MCF 10A (cell line): ENCODE results near the gene ZSCAN10. TPM values are rescaled to one million over a fixed set of nuclear protein-coding genes. Genes with fewer than 3 reads are reported as not detected.
"Not testable (repeated sequence)": the region's sequence is repeated elsewhere in the genome, so short reads cannot be mapped to it uniquely, and the experiment has no call there.

Source experiments
- BruUV-seq: library from RNA; stranded (reverse); fragments of 400-500 nt; replicated peaks from 2 replicates; lab custom pipeline; 2021; lab: Mats Ljungman, UMichigan
- CTCF ChIA-PET: fragments of 300-600 bp; sonication (Branson Sonifier 250); formaldehyde crosslinking; extraction: SDS; loops from one replicate; lab custom pipeline; 2021; ENCODE audit warnings: antibody characterized with exemption, inconsistent platforms; lab: Yijun Ruan, JAX
- POLR2A ChIA-PET: fragments of 300-600, 350-650 bp; sonication (Branson Sonifier 250); formaldehyde crosslinking; extraction: SDS; loops from one replicate; lab custom pipeline; 2020; ENCODE audit warnings: antibody characterized with exemption, inconsistent platforms; lab: Yijun Ruan, JAX
- DNase-seq: peaks from one replicate; pipeline ENCODE4 v3.0.0-alpha.2; 2018; ENCODE audit not compliant: unreplicated experiment
- H3K27ac Mint-ChIP-seq: one replicate; pipeline ENCODE4 v1.8.0; 2022; ENCODE audit warnings: mild to moderate bottlenecking, low read depth, mixed read lengths; ENCODE audit not compliant: unreplicated experiment
- H3K27me3 Mint-ChIP-seq: one replicate; pipeline ENCODE4 v1.8.0; 2022; ENCODE audit warnings: mixed read lengths; ENCODE audit not compliant: insufficient read depth, unreplicated experiment
- H3K36me3 Mint-ChIP-seq: one replicate; pipeline ENCODE4 v1.8.0; 2022; ENCODE audit warnings: mild to moderate bottlenecking, moderate library complexity, mixed read lengths; ENCODE audit not compliant: insufficient read depth, unreplicated experiment
- H3K4me1 Mint-ChIP-seq: one replicate; pipeline ENCODE4 v1.8.0; 2022; ENCODE audit warnings: mixed read lengths; ENCODE audit not compliant: insufficient read depth, unreplicated experiment
- H3K4me3 Mint-ChIP-seq: one replicate; pipeline ENCODE4 v1.8.0; 2022; ENCODE audit warnings: mild to moderate bottlenecking, moderate library complexity, mixed read lengths; ENCODE audit not compliant: unreplicated experiment
- H3K9me3 Mint-ChIP-seq: one replicate; pipeline ENCODE4 v1.8.0; 2022; ENCODE audit warnings: mixed read lengths; ENCODE audit not compliant: unreplicated experiment
- intact Hi-C: fragments of 100-400 bp; cut with micrococcal nuclease; formaldehyde crosslinking; loops from 2 replicates; pipeline ENCODE4 v1.14.1; 2022
- total RNA-seq: library from RNA; stranded (reverse); gene quantifications from 2 replicates; pipeline ENCODE4 v1.2.3, GENCODE V29; 2022
- TF ChIP-seq, protein P1 (sequence below): fragments of 200-600 bp; IDR thresholded peaks from one replicate; pipeline ENCODE4 v1.8.0; 2022; ENCODE audit warnings: antibody characterized with exemption, mild to moderate bottlenecking; ENCODE audit not compliant: unreplicated experiment

The ZSCAN10 gene
- total RNA-seq, 1 experiment from 2014 or later: 0.49 TPM

DNA sequence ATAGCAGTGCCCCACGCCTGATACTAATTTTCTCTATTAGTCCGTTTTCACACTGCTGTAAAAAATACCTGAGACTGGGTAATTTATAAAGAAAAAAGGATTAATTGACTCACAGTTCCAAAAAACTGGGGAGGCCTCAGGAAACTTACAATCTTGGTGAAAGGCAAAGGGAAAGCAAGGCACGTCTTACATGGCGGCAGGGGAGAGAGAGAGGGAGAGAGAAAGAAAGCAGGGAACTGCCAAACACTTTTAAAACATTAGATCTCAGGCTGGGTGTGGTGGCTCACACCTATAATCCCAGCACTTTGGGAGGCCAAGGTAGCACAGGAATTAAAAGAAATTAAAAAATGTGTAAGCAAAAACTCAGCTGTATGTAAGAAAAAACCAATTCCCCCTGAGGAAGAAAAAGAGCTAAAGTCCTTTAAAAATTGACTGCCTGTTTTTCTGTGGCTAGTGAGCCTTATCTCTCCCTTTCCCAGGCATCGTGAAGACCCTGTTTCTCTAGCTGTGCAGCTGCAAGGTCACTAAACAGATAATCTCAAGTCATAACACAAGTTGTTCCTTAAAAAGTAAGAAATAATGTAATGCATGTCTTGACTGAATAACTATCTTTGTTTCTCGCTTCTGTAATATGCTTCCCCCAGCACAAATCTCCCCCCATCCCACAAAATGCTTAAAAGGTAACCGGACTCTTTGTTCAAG is 14.0 kb downstream of the ZSCAN10 start:
- ChIA-PET POLR2A (no interaction called here), CTCF (no interaction called here)
- DNase-seq: no peak
- no peaks in the 10 kb centered on the region for H3K4me1 Mint-ChIP-seq
- no peaks in the 10 kb centered on the region for H3K9me3 Mint-ChIP-seq
- no peak overlapping the region for H3K27ac Mint-ChIP-seq
- H3K27me3 Mint-ChIP-seq: peaks cover 12% of the 10 kb centered on the region
- no peaks in the 10 kb centered on the region for H3K36me3 Mint-ChIP-seq
- BruUV-seq: no TSS peak
- H3K4me3 Mint-ChIP-seq: no peak overlapping the region
- TF ChIP-seq, protein P1, sequence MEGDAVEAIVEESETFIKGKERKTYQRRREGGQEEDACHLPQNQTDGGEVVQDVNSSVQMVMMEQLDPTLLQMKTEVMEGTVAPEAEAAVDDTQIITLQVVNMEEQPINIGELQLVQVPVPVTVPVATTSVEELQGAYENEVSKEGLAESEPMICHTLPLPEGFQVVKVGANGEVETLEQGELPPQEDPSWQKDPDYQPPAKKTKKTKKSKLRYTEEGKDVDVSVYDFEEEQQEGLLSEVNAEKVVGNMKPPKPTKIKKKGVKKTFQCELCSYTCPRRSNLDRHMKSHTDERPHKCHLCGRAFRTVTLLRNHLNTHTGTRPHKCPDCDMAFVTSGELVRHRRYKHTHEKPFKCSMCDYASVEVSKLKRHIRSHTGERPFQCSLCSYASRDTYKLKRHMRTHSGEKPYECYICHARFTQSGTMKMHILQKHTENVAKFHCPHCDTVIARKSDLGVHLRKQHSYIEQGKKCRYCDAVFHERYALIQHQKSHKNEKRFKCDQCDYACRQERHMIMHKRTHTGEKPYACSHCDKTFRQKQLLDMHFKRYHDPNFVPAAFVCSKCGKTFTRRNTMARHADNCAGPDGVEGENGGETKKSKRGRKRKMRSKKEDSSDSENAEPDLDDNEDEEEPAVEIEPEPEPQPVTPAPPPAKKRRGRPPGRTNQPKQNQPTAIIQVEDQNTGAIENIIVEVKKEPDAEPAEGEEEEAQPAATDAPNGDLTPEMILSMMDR: no peak
- intact Hi-C loops: no loop called here

GRCh38 chr16:3084491-3084890 is 14.6 kb downstream of the ZSCAN10 start:
- no peak overlapping the region for H3K4me3 Mint-ChIP-seq
- no peak overlapping the region for H3K27ac Mint-ChIP-seq
- ChIA-PET CTCF (no interaction called here), POLR2A (no interaction called here)
- H3K4me1 Mint-ChIP-seq: no peaks in the 10 kb centered on the region
- no peaks in the 10 kb centered on the region for H3K9me3 Mint-ChIP-seq
- intact Hi-C loops: no loop called here
- TF ChIP-seq, protein P1: no peak
- no peak for DNase-seq
- no TSS peak for BruUV-seq
- no peaks in the 10 kb centered on the region for H3K36me3 Mint-ChIP-seq
- peaks cover 18% of the 10 kb centered on the region for H3K27me3 Mint-ChIP-seq

- H3K27ac Mint-ChIP-seq, POLR2A ChIA-PET: not testable (repeated sequence)
Observed at GRCh38 chr16:3083408-3083807, 15.7 kb downstream of the ZSCAN10 start.

GRCh38 chr16:3081957-3082356 is 17.1 kb downstream of the ZSCAN10 start:
- CTCF ChIA-PET, H3K4me3 Mint-ChIP-seq, DNase-seq, BruUV-seq, intact Hi-C loops, H3K4me1 Mint-ChIP-seq, H3K9me3 Mint-ChIP-seq, H3K36me3 Mint-ChIP-seq, H3K27ac Mint-ChIP-seq: not testable (repeated sequence)
- POLR2A ChIA-PET: interaction anchor here (0.6 kb wide), 1 partner anchor 50 kb away, joined by 3 read pairs; no protein-coding TSS in a partner anchor
- peaks cover 37% of the 10 kb centered on the region for H3K27me3 Mint-ChIP-seq

More at GRCh38 chr16:3083408-3083807, 15.7 kb downstream of the ZSCAN10 start:
- DNase-seq, intact Hi-C loops, H3K9me3 Mint-ChIP-seq, H3K36me3 Mint-ChIP-seq, H3K4me1 Mint-ChIP-seq, H3K4me3 Mint-ChIP-seq, BruUV-seq: not testable (repeated sequence)
- CTCF ChIA-PET: interaction anchor here (0.6 kb wide), 1 partner anchor 13 kb away, joined by 3 read pairs; no protein-coding TSS in a partner anchor
- H3K27me3 Mint-ChIP-seq: peaks cover 29% of the 10 kb centered on the region

- CTCF ChIA-PET: no interaction called here
- TF ChIP-seq, protein P1: no peak
- intact Hi-C loops: no loop called here
- Mint-ChIP-seq H3K36me3 (no peaks in the 10 kb centered on the region), H3K4me3 (no peak overlapping the region), H3K9me3 (no peaks in the 10 kb centered on the region), H3K27me3 (peaks cover 37% of the 10 kb centered on the region), H3K4me1 (no peaks in the 10 kb centered on the region), H3K27ac (no peak overlapping the region)
- POLR2A ChIA-PET: interaction anchor here (0.6 to 1.2 kb wide), 3 partner anchors 19 to 26 kb away, joined by 3 read pairs; partner anchors contain the start of gene ZSCAN10
- DNase-seq: no peak
- BruUV-seq: no TSS peak
Observed at GRCh38 chr16:3080024-3080423, 19.1 kb downstream of the ZSCAN10 start.
